GM12801 (cell line): Measurements from ENCODE around the gene VASH1.

ENCODE experiments used
- TF ChIP-seq, protein P1 (sequence below): IDR thresholded peaks from one replicate; pipeline ENCODE4 v1.5.1; 2011; ENCODE audit warnings: control low read depth; ENCODE audit not compliant: insufficient read length; ENCODE audit errors: extremely low read depth

The VASH1 gene

GRCh38 chr14:76770521-76771436 lies 9.5 kb downstream of the VASH1 start:
- TF ChIP-seq, protein P1, sequence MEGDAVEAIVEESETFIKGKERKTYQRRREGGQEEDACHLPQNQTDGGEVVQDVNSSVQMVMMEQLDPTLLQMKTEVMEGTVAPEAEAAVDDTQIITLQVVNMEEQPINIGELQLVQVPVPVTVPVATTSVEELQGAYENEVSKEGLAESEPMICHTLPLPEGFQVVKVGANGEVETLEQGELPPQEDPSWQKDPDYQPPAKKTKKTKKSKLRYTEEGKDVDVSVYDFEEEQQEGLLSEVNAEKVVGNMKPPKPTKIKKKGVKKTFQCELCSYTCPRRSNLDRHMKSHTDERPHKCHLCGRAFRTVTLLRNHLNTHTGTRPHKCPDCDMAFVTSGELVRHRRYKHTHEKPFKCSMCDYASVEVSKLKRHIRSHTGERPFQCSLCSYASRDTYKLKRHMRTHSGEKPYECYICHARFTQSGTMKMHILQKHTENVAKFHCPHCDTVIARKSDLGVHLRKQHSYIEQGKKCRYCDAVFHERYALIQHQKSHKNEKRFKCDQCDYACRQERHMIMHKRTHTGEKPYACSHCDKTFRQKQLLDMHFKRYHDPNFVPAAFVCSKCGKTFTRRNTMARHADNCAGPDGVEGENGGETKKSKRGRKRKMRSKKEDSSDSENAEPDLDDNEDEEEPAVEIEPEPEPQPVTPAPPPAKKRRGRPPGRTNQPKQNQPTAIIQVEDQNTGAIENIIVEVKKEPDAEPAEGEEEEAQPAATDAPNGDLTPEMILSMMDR, result no peak

DNA sequence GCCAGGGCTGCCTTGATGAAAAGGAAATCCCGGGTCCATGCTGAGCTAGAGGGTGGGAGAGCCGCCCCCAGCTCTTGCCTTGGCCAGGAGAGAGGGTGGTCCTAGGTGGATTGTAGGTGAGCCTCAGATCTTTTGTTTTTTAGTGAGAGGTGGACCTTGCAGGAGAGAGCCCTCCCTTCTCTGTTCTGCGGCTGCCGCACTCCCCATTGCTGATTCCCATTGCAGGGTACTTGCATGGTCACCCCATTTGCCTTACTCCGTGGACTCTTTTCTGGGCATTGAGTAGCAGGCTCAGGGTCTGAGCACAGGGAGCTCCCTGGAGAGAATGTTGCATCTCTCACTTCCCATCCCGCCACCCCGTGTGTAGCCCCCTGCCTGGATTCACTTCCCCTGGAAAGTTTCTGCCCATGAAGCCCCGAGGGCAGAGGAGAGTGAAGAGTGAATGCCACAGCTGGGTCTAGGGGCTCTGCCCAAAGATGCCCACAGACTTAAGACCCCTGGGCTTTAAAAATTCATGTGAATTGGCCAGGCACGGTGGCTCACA lies 10.2 kb downstream of the VASH1 start:
- TF ChIP-seq, protein P1, result no peak

DNA sequence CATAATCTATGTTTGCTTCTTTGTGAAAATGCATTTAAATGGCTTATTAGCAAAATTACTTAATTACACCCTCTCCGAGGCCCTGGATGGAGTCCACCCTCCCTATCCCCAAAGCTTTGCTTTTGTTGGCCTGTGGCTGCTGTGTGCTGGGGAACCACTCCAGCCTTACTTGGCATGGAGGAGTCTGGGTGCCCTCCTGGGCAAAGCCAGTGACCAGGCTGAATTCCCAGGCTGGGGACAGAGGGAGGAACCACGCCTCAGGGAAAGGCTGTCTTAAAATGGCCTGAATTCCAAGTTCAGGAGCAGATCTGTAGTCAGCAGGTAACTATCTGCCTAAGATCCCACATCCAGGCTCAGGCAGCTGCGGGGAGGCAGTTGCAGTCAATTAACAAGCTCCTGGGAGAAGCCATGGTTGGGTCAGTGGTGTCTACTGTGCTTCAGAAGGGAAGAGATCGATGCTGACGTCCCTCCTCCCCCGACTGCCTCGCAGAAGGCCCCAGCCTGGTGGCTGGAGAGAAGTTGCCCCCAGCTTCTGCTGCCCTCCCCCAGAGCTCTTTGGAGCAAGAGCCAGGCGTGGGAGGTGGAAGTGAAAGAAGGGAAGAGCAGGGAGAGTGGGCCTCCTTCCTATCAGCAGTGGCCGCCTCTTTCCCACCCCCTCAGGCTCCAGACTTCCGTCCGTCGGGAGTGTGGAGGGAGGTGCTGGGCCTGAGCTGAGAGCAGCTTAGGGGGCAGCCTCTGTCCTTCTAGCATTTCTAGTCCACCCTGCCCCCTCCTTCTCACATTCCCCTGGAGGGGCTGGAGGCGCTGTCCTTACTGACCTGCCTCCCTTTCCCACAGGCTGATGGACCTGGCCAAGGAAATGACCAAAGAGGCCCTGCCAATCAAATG lies 11.3 kb downstream of the VASH1 start:
- TF ChIP-seq, protein P1, result no peak

- TF ChIP-seq, protein P1, result no peak
Measured at GRCh38 chr14:76773188-76773885, 12.1 kb downstream of the VASH1 start.

- TF ChIP-seq, protein P1, result no peak
Measured at GRCh38 chr14:76773956-76774820, 12.9 kb downstream of the VASH1 start.

DNA sequence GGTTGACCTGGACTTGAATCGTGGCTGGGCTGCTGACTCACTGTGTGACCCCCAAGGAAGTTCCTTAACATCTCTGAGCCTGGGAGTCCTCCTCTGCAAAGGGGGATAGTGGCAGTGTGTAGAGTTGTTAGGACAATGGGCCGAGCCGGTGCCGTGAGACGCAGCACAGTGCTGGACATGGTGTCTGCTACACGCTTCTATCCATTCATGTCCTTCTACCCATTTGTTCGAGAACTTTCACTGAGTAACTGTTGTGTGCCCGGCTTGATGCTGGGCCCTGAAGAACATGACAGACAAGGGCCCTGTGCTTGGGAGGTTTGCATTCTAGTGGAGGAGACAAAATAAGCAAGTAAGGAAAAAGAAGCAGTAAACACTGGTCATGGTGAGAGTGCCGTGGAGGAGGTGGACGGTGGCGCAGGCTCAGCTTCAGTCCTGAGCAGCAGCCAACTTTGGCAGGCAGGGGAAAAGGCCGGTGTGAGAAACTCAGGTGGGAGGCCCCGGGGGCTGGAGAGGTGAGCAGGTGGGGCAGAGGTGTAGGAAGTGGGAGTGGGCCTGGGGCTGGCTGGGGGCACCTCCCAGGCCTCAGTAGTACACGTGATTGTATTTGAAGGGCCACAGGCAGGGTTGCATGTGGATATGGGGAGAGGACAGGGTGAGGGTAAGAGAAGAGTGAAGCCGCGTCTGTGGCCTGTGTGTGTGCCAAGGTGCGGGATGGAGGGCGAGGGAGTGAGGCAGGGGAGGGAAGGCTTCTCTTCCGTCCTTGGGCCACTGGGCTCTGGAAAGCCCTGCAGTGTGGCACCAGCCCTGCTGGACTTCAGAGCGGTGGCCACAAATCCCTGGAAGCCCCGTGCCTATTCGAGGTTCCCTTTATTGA lies 13.8 kb downstream of the VASH1 start:
- TF ChIP-seq, protein P1, result no peak
